ENCODE data around the gene TAF10. TPM values are rescaled to one million over a fixed set of nuclear protein-coding genes. Genes with fewer than 3 reads are reported as not detected.

The TAF10 gene
- total RNA-seq, 1 experiment from 2014 or later, result 387 TPM

DNA sequence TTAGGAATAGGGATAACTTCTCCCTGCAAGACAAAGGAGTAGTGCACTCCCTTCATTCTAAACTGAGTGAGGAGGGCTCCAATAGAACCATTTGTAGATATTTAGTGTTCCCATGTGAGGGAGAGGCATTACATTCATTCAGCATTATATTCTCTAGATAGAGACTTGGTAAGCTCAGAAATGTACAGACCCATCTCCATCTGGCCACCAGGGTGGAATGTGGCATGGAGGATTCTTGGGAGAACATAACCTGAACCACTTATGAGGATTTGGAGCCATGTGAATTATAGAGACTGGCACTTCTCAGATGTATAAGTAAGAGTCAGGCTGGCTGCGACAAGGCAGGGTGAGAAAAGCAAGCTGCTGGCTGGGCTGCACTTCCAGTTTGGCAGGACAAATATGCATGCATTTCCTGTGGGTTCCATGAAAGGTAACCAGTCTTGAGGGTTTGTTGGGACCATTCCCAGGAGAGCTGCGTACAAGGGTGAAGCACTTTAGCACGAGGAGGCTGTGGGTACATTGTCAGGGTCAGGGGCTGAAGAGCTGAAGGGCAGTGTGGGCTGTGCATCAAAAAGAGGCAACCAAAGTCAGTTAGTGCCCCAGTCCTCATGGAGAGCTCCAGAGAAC, 17.8 kb downstream of the TAF10 start:
- Histone ChIP-seq H3K4me1 (ENCODE audit: control insufficient read depth, insufficient read depth, low read length) (no peaks in the 10 kb centered on the region), H3K4me3 (ENCODE audit: low read depth in 2 of 2, low read length in 2 of 2) (no peak overlapping the region), H3K9me3 (ENCODE audit: control insufficient read depth, insufficient read depth, low read depth, low read length) (no peaks in the 10 kb centered on the region), H3K27ac (ENCODE audit: low read length) (no peak overlapping the region), H3K36me3 (ENCODE audit: control insufficient read depth, insufficient read depth, low read length) (peaks cover 11% of the 10 kb centered on the region), H3K27me3 (ENCODE audit: control insufficient read depth, insufficient read depth, low read length) (no peaks in the 10 kb centered on the region)
- intact Hi-C loops (cut with micrococcal nuclease; ENCODE audit: unreplicated experiment) (no loop called here), in situ Hi-C loops (cut with HindIII; ENCODE audit: low pct_unique_long_range_greater_than_20kb, low sequenced_read_pairs) (no loop called here)
- ChIA-PET POLR2A (interaction anchor here (0.6 kb wide), 1 partner anchor 9 kb away, joined by 6 read pairs; no protein-coding TSS in a partner anchor), CTCF (no interaction called here)
- ATAC-seq, result 0 out of 2 replicates have a peak, but pooled peaks have one; percentile 30
- DNase-seq (ENCODE audit: low read depth, low spot score), result no peak
- TF ChIP-seq POLR2AphosphoS5 (IDR thresholded peaks at IDR 0.05; ENCODE audit: low read depth, low read length) (no peak), TCF7L2 (IDR thresholded peaks at IDR 0.05; ENCODE audit: low read depth, low read length) (no peak), SIN3A (IDR thresholded peaks at IDR 0.05; ENCODE audit: borderline replicate concordance, insufficient read depth, low read depth, low read length) (no peak)
- TF ChIP-seq, protein P1, sequence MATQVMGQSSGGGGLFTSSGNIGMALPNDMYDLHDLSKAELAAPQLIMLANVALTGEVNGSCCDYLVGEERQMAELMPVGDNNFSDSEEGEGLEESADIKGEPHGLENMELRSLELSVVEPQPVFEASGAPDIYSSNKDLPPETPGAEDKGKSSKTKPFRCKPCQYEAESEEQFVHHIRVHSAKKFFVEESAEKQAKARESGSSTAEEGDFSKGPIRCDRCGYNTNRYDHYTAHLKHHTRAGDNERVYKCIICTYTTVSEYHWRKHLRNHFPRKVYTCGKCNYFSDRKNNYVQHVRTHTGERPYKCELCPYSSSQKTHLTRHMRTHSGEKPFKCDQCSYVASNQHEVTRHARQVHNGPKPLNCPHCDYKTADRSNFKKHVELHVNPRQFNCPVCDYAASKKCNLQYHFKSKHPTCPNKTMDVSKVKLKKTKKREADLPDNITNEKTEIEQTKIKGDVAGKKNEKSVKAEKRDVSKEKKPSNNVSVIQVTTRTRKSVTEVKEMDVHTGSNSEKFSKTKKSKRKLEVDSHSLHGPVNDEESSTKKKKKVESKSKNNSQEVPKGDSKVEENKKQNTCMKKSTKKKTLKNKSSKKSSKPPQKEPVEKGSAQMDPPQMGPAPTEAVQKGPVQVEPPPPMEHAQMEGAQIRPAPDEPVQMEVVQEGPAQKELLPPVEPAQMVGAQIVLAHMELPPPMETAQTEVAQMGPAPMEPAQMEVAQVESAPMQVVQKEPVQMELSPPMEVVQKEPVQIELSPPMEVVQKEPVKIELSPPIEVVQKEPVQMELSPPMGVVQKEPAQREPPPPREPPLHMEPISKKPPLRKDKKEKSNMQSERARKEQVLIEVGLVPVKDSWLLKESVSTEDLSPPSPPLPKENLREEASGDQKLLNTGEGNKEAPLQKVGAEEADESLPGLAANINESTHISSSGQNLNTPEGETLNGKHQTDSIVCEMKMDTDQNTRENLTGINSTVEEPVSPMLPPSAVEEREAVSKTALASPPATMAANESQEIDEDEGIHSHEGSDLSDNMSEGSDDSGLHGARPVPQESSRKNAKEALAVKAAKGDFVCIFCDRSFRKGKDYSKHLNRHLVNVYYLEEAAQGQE (IDR thresholded peaks at IDR 0.05; ENCODE audit: insufficient read depth in 1 of 2, low read depth in 2 of 2, low read length in 1 of 2), result no peak
- TF ChIP-seq, protein P2, sequence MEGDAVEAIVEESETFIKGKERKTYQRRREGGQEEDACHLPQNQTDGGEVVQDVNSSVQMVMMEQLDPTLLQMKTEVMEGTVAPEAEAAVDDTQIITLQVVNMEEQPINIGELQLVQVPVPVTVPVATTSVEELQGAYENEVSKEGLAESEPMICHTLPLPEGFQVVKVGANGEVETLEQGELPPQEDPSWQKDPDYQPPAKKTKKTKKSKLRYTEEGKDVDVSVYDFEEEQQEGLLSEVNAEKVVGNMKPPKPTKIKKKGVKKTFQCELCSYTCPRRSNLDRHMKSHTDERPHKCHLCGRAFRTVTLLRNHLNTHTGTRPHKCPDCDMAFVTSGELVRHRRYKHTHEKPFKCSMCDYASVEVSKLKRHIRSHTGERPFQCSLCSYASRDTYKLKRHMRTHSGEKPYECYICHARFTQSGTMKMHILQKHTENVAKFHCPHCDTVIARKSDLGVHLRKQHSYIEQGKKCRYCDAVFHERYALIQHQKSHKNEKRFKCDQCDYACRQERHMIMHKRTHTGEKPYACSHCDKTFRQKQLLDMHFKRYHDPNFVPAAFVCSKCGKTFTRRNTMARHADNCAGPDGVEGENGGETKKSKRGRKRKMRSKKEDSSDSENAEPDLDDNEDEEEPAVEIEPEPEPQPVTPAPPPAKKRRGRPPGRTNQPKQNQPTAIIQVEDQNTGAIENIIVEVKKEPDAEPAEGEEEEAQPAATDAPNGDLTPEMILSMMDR (IDR thresholded peaks at IDR 0.05), result no peak
- no TSS peak for BruUV-seq (replicated peaks)

DNA sequence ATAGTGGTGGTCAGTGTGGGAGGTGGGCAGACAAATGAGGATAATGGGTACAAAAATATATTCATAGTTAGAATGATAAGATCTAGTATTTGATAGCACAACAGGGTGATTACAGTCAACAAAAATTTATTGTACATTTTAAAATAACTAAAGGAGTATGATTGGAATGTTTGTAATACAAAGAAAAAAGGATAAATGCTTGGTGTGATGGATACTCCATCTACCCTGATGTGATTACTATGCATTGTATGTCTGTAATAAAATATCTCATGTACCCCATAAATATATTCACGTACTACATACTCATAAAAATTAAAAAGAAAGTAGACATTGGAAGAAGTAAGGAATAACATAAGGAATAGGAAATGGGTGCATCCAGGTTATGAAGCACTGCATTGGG, 24.0 kb downstream of the TAF10 start:
- Histone ChIP-seq H3K4me3 (ENCODE audit: low read depth in 2 of 2, low read length in 2 of 2) (no peak overlapping the region), H3K4me1 (ENCODE audit: control insufficient read depth, insufficient read depth, low read length) (no peaks in the 10 kb centered on the region), H3K9me3 (ENCODE audit: control insufficient read depth, insufficient read depth, low read depth, low read length) (no peaks in the 10 kb centered on the region; the same call in 1 of the 2 replicates), H3K27me3 (ENCODE audit: control insufficient read depth, insufficient read depth, low read length) (no peaks in the 10 kb centered on the region), H3K36me3 (ENCODE audit: control insufficient read depth, insufficient read depth, low read length) (peaks cover 3% of the 10 kb centered on the region; the same call in 1 of the 2 replicates), H3K27ac (ENCODE audit: low read length) (no peak overlapping the region)
- intact Hi-C loops (cut with micrococcal nuclease; ENCODE audit: unreplicated experiment), result no loop called here
- no peak for DNase-seq (ENCODE audit: low read depth, low spot score)
- ChIA-PET CTCF (no interaction called here), POLR2A (interaction anchor here (1.0 kb wide), 1 partner anchor 17 kb away, joined by 3 read pairs; no protein-coding TSS in a partner anchor)
- in situ Hi-C loops (cut with HindIII; ENCODE audit: low pct_unique_long_range_greater_than_20kb, low sequenced_read_pairs), result no loop called here
- BruUV-seq (replicated peaks), result no TSS peak
- TF ChIP-seq SIN3A (IDR thresholded peaks at IDR 0.05; ENCODE audit: borderline replicate concordance, insufficient read depth, low read depth, low read length) (no peak), POLR2AphosphoS5 (IDR thresholded peaks at IDR 0.05; ENCODE audit: low read depth, low read length) (no peak), TCF7L2 (IDR thresholded peaks at IDR 0.05; ENCODE audit: low read depth, low read length) (no peak)
- TF ChIP-seq, protein P1 (IDR thresholded peaks at IDR 0.05; ENCODE audit: insufficient read depth in 1 of 2, low read depth in 2 of 2, low read length in 1 of 2), result no peak
- TF ChIP-seq, protein P2 (IDR thresholded peaks at IDR 0.05), result no peak
- no peak for ATAC-seq
